SKM-1 treated with dmso at 0.1 percent for 144 hours (cell line): Measurements from ENCODE around the gene ZNF687.
"Not testable (repeated sequence)": the region's sequence is repeated elsewhere in the genome, so short reads cannot be mapped to it uniquely, and the experiment has no call there.

Experiments used
- DNase-seq: peaks from one replicate; lab custom pipeline; 2025; ENCODE audit not compliant: unreplicated experiment; lab: John Stamatoyannopoulos, UW

ZNF687 gene

GRCh38 chr1:151275341-151275740, 6.8 kb upstream of the ZNF687 start:
- not testable (repeated sequence) for DNase-seq

- DNase-seq, result peak; percentile 100
Observed at GRCh38 chr1:151277249-151277648, 4.8 kb upstream of the ZNF687 start.

- DNase-seq, result peak; percentile 99
Observed at GRCh38 chr1:151281225-151281968, 702 bp upstream of the ZNF687 start.

DNA sequence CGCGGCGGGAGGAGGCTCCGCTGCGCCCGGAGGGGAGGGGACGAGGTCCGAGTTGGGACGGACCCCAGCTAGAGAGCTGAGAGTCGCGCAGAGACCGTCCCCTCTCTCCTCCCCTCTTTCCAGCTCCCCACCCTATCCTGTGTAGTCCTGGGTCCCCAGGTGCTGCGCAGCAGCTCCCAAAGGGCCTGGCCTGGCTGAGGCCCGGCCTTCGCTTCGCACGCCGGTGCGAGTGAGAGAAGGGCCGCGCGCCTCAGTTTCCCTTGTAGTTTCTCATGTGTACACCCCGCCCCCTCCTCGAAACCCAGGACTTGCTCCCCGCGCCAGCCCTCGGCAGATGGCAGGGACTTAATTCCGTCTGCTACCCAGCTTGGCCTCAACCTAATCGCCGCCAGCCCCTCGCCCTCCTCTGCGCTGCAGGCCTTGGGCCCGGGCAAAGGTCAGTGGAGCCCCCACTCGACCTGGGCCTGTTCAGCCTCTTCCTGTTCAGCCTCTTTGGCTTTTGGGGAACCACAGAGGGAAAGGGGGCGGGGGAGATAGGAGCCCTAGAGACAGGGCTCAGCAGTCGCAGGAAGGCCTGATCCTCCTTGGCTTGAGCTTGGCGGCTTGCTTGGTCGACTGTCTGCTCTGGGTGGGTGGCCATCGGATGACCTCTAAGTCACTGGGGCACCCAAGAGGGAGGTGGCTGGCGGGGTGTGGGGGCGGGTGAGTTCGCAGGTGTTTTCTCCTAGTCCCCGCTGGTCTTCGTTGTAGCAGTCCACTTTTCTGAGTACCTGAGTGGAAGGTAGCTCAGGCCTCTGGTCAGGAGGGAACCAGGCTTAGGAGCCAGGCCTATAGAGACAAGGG, 1.0 kb downstream of the ZNF687 start:
- DNase-seq, result peak; percentile 50

GRCh38 chr1:151284013-151284577, 2.0 kb downstream of the ZNF687 start:
- no peak for DNase-seq

GRCh38 chr1:151286619-151287340, 4.7 kb downstream of the ZNF687 start:
- DNase-seq, result no peak

DNA sequence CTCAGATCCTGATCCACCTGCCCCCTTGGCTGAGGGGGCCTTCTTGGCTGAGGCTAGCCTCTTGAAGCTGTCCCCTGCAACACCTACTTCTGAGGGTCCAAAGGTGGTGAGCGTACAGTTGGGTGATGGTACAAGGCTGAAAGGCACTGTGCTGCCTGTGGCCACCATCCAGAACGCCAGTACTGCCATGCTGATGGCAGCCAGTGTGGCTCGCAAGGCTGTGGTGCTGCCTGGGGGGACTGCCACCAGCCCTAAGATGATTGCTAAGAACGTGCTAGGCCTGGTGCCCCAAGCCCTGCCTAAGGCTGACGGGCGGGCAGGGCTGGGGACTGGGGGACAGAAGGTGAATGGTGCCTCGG, 5.2 kb downstream of the ZNF687 start:
- DNase-seq, result no peak

- DNase-seq, result no peak
Observed at GRCh38 chr1:151287767-151288500, 5.8 kb downstream of the ZNF687 start.

GRCh38 chr1:151288502-151288901, 6.4 kb downstream of the ZNF687 start:
- no peak for DNase-seq

- DNase-seq, result no peak
Observed at GRCh38 chr1:151289080-151289935, 7.2 kb downstream of the ZNF687 start.

DNA sequence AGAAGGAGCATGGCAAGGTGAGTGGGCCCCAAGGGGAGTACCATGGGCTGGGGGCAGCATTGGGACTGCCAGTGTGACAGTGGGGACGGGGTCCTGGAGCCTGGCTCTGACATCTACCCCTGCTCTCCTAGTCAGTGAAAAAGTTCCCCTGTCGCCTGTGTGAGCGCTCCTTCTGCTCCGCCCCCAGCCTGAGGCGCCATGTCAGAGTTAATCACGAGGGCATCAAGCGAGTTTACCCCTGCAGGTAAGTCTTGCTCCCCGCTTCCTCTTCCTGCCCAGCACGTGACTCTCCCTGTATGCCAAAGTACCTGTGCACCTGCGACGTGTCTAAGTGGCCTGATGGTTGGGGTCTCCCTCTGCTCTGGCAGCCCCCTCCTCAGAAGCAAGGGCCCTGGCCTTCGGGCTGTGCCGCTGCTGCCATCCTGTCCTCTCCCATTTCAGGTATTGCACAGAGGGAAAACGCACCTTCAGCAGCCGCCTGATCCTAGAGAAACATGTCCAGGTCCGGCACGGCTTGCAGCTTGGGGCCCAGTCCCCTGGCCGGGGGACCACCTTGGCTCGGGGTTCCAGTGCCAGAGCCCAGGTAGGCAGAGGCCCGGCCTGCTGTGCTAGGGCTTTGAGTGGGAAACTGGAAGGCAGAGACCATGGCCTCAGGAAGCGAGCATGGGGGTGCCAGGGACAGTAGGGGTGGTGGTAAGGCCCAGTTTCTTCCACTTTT, 8.1 kb downstream of the ZNF687 start:
- DNase-seq, result no peak

DNA sequence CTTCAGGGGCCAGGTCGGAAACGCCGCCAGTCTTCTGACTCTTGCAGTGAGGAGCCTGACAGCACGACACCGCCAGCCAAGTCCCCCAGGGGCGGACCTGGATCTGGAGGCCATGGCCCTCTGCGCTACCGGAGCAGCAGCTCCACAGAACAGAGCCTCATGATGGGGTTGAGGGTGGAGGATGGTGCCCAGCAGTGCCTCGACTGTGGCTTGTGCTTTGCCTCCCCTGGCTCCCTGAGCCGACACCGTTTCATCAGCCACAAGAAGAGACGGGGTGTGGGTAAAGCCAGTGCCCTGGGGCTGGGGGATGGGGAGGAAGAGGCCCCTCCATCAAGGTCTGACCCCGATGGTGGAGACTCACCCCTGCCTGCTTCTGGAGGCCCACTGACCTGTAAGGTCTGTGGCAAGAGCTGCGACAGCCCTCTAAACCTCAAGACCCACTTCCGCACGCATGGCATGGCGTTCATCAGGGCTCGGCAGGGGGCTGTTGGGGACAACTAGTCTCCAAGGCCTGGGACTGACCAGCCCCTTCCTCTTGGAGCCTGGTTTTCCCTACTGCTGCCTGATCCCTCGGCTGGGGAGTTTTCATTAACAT, 8.7 kb downstream of the ZNF687 start:
- no peak for DNase-seq

DNA sequence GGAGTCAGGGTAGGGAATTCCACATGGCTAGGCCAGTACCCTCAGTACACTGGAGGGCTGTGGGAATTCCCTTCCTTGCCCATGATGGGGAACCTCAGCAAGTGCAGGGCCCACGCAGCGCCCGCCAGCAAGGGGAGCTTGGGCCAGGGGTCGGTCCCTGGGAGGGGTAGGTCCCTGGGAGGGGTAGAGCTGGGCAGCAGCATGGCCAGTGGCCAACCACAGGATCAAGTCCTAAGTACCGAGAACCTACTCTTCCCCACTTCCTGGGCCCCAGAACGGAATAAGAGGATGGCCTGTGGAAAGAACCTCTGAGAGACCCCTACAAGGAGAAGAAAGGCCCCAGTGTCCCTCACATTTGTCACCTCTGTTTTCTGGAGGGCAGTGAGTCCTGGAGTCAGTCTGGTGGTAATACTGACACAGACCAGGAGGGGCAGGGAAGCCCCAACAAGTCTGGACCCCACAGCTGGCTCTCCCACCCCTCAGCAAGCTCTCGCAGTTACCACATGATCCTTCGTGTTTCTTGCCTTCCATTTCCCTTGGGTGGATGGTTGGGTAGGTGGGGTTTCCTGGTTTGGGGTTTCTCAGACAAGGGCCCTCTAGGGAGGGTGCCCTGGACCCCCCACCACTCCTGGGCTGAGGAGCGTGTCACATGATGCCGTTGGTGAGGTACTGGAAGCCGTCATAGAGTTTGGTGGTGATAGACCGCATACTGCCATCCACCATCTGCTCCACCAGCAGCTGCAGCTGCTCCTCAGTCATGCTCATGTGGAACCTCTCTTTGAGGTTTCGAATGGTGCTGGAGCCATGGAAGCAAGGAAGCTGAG, 10.3 kb downstream of the ZNF687 start:
- DNase-seq, result no peak

GRCh38 chr1:151293093-151293492, 11.0 kb downstream of the ZNF687 start:
- DNase-seq, result no peak

GRCh38 chr1:151294742-151295462, 12.8 kb downstream of the ZNF687 start:
- DNase-seq, result no peak

DNA sequence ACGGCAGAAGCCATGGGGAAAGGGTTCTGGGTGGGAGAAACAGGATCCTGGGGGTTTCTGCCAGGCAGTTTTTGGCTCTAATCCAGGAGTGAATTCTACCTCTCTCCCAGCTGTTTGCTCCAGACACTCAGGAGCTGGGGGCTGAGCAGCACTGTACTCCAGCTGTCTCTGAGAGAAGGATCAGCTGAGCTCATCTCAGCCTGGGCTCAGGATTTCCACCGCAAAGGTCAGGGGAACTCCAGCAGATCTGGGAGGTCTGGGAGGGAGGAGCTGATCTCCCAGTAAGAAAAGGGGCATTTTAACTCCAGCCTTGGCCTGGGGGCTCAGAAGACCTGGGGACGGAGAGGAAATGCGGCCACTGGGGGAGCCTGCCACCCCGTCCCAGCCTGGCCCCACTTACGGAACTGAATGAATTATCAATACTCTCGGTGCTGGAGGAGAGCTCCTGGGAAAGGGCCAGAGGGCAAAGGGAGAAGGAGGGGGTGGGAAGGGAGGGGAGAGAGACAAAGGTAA, 27.8 kb downstream of the ZNF687 start:
- DNase-seq, result no peak

DNA sequence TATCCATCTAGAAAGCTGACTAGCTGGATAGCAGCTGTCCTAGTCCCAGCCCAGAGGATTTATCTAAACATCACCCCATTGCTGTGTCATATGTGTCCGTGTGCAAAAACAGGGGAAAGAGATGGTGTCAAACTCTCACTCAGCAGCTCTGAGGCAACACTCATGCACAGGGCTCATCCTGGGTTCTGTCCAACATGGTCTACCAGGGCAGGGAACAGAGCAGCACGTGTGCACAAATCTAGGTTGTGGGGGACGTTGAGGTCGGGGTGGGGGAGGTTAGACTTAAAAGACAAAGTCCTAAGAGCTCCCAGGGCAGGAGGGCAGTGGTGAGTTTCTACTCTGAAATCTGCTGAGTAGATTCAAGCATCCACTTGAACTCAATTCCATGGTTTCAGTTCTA, 28.9 kb downstream of the ZNF687 start:
- no peak for DNase-seq
